HG03558 (cell line): ENCODE measurements around the gene SLC12A3.

ENCODE experiments used
- ATAC-seq: cut with Tn5 transposase; IDR thresholded peaks from one replicate; pipeline ENCODE4 v1.9.1; 2021; ENCODE audit warnings: moderate number of reproducible peaks; ENCODE audit not compliant: unreplicated experiment; ENCODE audit errors: extremely low read depth

Gene SLC12A3

GRCh38 chr16:56912746-56913708, 48.0 kb downstream of the SLC12A3 start:
- ATAC-seq: no peak

GRCh38 chr16:56914896-56915295, 49.9 kb downstream of the SLC12A3 start:
- no peak for ATAC-seq

GRCh38 chr16:56915336-56916119, 50.5 kb downstream of the SLC12A3 start:
- no peak for ATAC-seq

GRCh38 chr16:56916571-56917403, 51.8 kb downstream of the SLC12A3 start:
- ATAC-seq: peak; percentile 37

GRCh38 chr16:56918467-56919012, 53.5 kb downstream of the SLC12A3 start:
- ATAC-seq: no peak

- ATAC-seq: no peak
These were observed 54.2 kb downstream of the SLC12A3 start for GRCh38 chr16:56919099-56919800.

GRCh38 chr16:56921571-56921970, 56.6 kb downstream of the SLC12A3 start:
- no peak for ATAC-seq

GRCh38 chr16:56923481-56924091, 58.6 kb downstream of the SLC12A3 start:
- ATAC-seq: no peak

GRCh38 chr16:56927471-56927870, 62.5 kb downstream of the SLC12A3 start:
- no peak for ATAC-seq

- ATAC-seq: no peak
These were observed 64.6 kb downstream of the SLC12A3 start for GRCh38 chr16:56929639-56930038.

- ATAC-seq: no peak
These were observed 65.7 kb downstream of the SLC12A3 start for GRCh38 chr16:56930486-56931270.

- peak; percentile 11 for ATAC-seq
These were observed 66.4 kb downstream of the SLC12A3 start for GRCh38 chr16:56931271-56931891.

GRCh38 chr16:56931892-56932720, 67.1 kb downstream of the SLC12A3 start, which contains the start of gene HERPUD1:
Gene HERPUD1 (plus strand): TSS chr16:56932142. CDS start chr16:56932245, 103 bp downstream.
- peak; percentile 64 for ATAC-seq

- ATAC-seq: no peak
These were observed 68.0 kb downstream of the SLC12A3 start for GRCh38 chr16:56932721-56933619.

GRCh38 chr16:56933828-56934598, 69.0 kb downstream of the SLC12A3 start:
- ATAC-seq: no peak
